GM21576 (cell line): ENCODE results near the gene QKI.

ENCODE experiments used
- ATAC-seq: cut with Tn5 transposase; IDR thresholded peaks from one replicate; pipeline ENCODE4 v1.9.1; 2021; ENCODE audit warnings: mild to moderate bottlenecking, moderate library complexity; ENCODE audit not compliant: unreplicated experiment

QKI gene

DNA sequence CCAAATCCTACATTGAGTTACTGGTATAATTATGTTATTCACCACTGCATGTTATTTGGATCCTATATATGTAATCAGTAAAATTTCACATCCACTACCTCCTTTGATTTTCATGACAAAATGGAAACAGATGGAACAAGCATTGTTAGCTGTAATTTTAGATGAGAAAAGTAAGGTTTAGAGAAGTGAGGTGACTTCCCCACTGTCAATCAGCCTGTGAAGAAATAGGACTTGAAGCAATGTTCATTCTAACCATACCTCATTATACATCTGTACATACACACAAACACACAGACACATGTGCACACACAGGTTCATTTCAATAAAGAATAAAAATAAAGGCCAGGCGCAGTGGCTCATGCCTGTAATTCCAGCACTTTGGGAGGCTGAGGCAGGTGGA lies 23.7 kb upstream of the QKI start:
- ATAC-seq = no peak

DNA sequence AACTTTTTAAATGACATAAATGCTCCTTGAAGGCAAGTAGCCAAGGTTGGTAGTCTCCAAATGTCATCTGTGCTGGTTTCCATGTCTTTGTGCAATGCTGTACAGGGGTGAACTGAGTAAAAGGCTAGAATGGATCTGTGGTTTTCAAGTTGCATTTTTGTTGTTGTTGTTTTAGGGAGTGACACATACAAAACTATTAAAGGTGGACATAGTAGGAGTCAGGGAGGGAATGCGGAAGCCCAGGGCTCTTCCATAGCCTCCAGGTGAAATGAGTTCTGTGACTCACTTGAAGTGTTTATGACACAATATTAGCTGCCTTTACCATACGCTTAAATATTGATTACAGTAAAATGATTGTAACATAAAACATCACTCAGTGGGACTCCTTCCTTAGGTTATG lies 22.5 kb upstream of the QKI start:
- no peak for ATAC-seq

DNA sequence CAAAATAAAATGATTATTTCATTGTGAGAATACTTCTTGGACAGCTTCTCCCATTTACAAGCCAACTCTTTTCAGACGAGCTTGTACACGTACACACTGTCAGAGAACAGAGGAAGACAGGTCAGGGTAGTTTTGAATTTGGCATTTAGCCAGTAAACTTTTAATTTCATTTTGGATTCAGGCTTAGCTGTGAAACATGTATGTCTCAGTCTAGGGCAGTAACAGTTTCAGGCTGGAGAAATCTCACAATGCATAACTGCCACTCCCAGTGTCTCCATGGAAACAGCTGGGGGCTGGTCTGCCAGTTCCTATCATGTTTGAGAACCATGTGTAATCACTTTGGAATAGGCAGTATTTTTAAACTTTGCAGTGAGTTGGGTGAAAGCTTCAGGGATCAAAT lies 22.0 kb upstream of the QKI start:
- no peak for ATAC-seq

DNA sequence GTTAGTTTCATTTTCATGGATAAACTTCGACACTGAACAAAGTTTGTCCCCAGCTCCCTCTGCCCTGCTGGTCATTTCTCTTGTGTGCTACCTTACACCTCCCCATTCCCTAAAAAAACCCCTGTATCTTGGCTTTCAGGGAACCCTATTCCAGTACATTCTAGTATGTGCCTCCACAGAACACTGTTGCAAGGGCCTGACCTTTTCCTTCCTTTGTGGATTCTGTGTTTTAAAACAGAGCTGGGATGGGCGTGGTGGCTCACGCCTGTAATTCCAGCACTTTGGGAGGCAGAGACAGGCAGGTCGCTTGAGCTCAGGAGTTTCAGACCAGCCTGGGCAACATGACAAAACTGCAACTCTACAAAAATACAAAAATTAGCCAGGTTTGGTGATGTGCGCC lies 20.6 kb upstream of the QKI start:
- no peak for ATAC-seq

DNA sequence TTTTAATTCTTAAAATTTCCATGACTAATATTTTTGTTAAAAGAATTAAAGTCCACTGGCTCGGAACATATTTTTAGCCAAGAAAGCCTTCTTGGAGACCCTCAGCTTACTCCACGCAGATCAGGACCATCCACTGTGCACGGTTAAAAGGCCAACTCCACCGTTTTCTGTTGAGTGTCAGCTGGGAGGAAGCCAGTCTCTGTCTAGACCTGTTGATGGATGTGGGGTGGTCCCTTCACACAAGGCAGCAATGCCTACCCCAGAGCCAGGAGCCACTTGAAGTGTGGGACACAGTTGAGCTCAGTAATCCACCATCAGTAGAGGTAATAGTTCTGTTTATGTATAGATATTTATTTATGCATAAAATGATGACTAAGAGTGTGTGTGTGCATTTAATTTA lies 19.9 kb upstream of the QKI start:
- no peak for ATAC-seq

DNA sequence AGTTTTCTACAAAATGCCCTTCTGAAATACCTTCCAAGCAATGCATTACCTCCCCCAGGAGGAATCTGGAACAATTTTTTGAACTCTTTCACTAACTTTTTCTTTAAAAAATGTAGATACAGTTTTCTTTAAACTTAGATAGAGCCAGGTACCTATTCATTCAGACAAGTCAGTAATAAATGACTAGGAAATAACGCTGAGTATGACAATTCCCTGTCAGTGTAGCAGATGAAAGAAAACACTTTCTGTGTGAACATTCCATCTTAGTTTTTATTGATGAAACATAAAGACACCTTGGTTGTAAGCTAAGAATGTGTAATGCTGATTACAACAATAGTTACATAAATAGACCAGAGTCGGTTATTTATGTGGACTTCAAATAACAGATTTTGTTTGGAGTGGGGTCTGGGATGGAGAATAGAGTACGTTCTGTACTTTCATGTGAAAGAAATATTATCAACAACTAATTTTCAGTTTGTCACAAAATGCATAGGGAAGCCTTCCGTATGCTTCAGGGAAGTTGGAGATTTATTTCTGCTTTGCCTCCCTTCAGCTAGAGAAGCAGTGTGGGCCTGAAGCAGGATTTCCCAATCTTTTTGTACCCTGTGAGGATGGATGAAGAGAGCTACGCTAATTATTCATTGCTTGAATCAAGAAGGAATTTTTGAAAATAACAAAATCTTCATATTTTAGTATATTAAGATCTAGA lies 19.2 kb upstream of the QKI start:
- no peak for ATAC-seq

DNA sequence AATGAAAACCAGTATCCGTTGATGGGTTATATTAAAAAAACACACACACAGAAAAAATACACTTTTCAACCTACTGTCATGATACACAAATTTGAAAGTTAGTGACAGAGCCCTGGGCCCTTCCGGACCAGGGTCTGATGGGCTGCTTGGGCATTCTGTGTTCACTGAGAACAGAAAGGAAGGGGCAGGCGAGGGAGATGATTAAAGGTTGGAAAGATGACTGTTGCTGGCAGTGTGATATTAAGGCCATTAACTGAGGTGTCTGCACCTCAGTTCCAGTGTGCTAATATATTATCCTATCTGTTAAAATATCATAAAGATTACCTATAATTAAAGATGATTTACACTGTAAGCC lies 18.7 kb upstream of the QKI start:
- no peak for ATAC-seq

DNA sequence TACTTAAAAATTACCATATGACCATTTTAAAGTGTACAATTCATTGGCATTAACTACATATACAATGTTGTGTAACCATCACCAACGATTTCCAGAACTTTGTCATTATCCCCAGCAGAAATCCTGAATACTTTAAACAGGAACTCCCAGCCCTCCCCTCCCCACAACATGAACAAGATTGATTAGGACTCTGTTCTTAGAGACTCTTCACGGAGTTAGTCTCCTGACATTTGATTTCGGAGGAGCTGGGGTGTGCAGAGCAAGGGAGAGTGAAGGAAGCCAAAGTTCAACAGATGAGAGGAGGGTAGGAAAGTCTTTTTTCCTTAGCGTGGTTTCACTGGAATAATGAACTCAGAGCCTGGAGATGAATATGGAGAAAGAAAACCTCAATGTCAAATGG lies 17.2 kb upstream of the QKI start:
- ATAC-seq = no peak

DNA sequence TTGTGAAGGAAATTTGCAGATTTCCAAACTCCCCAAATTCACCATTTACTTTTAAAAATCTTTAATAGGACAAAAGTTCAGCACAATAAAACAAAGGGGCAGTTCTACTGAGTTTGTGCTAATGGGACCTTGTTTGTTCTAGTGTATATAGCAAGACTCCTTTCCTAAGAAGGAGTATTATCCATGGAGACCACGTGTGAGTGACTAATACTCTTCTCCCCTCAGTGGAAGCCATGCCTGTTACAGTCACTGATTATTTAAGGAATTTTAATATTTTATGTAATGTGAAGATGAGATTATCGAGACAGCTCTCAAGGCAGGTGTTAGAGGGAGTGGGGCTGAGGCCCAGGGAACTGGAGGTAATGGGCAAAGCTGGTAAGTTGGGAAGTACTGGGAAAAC lies 16.4 kb upstream of the QKI start:
- ATAC-seq = no peak

DNA sequence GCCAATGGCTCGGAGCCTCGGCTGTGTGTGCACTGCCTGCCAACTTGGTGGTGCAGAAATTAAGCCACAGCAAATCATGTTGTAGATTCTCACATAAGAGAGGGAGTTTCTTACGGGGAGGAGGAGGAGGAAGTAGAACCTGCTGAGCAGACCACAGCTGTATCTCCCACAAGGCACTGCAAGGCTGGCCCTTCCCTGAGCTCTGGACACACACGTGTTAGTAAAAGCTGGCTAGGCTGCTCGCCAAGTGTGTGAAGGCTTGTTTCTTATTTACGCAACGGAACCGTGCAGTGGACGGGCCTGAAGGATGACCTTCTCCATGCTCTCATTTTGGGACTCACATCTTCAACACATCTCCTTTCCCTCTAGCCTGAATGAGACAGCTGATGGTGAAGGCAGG lies 15.7 kb upstream of the QKI start:
- ATAC-seq = peak; percentile 63

DNA sequence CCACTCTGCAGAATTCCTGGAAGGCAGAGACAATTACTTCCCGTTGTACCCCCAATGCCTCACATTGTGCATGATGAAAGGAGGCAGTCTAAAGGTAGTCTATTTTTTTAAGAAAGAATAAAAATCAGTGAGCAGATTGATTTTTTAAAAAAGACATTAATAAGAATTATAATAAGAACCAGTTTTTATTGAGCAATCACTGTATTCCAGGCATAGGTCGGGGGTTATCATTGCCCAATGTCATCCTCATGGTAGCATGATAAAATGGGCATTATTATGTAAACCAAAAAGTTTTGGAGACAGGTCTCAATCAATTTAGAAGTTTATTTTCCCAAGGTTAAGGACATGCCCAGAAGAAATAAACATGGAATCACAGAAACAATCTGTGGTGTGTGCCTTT lies 14.0 kb upstream of the QKI start:
- no peak for ATAC-seq

DNA sequence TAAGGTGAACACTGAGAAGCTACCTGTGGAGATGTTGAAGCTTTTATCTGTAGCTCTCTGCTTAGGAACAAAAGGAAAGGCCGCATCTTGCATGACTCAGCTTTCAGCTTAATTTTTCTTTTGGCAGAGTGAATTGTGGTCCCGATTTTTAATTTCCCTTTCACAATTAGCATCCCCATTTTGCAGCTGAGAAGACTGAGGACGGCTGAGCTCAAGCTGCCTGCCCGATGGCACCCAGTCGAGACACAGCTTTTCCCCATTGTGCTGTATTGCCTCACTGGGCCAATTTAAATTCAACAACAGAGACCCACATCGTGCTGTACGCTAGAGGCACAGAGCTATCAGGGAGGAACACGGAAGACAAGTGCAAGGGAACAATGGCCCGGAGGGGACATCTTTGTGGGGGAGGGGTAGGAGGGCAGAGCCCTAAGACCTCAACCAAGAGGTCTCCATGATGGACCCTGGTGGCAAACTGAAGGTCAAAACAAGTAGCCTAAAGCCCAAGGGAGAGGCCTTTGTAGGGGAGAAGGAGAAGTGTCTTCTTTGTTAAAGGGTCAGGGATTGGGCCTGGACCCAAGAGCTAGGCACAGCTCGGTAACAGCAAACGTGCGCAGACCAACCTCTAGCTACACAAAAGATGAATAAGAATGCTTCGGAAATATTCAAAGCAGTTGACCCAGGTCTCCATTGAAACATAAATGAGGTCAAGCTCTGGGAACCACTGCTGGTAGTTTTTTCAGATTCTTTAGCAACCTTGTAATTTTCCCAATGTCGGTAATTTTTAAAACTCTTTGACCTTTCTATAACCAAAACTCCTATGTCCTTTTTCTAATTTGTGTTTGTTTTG lies 13.3 kb upstream of the QKI start:
- ATAC-seq = no peak

DNA sequence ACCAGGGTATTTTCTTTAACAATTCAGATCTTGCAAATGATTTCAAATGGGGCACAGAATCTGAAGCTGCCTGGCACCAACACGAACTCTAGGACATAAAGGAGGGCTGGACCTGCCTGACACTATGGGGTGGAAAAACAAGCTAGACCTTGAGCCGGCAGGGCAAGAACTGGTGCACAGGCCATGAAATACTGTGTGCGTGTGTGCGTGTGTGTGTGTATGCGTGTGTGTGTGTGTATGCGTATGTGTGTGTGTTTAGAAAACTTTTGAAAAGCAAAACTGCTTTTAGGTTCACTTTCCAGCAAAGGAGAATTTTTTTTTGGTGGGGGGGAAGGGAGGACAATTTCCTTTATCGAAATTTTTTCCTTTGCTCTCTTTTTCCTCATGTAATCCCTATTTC lies 11.9 kb upstream of the QKI start:
- ATAC-seq = no peak

DNA sequence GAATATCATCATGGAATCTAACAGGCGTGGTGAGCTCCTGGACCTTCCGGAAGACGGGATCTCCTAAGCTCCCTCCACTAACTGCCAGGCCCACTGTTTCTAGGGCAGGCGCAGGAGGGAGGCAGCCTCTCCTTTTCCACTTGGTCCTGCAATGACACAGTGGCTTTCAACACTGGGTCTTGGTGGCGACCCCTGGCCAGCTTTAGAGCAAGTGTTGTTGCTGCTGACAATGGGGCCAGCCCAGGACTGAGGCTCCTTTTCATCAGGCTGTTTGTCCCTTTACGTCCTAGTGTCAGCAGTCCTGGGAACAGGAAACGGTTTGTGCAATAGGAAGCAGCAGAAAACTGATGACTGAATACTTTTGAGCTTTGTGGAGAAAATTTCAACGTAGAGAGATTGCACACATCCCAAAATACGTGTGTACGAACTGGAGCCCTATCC lies 9.7 kb upstream of the QKI start:
- ATAC-seq = no peak

DNA sequence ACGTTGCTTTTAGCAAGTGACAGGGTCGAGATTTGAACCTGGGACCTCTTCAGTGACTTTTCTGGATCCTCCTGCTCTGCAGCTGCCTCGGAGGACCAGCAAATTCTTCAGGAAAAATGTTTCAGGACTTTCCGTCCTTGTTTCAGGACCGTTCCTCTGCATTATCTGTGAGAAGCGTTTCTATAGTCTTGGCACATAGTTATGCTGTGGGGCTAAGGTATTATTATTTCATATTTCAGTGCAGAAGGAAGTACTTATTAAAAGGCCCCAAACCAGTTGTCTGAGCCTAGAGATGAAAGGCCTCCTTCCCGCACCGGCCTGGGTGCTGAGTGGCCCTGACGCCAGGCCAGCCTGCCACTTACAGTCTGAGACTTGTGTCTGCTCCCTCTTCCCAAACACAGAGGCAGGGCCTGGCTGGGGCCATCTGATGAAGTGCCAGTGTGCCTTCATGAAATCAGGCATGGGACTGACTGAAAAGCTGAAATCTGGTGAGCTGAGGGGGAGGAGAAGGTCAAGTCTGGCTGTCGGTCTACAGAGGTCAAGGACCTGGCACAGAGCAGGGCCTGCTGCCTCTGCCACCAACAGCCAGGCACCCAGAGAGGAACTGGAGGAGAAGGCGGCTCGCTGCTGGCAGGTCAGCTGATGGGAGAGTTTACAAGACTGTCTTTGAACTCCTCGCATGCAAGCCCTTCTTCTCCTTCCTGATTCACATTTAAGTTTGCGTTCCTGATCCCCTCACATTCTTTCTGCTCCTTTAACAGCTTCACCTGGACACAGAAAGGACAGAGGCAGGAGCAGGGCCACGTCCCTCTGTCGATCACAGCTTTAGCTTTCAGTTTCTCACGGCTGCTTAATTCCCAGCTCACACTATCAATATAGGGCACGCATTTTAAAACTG lies 8.9 kb upstream of the QKI start:
- ATAC-seq = peak; percentile 85

DNA sequence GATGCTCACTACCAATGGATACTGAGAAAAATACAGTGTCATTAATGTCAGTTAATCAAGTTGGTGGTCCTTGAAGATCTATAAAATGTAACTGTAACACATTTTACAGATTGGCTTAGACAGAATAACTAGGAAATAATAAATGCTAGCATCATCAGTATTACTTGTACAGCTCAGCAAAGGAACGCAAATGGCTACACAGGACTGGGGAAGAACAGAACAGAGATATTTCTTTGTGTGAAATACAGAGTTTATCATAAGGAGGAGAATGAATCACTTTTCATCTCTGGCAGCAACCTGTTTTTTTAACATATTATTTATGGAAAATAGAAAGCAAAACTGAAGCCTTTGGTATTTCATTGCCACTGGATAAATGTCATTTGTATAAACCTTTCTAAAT lies 8.2 kb upstream of the QKI start:
- ATAC-seq = peak; percentile 13

DNA sequence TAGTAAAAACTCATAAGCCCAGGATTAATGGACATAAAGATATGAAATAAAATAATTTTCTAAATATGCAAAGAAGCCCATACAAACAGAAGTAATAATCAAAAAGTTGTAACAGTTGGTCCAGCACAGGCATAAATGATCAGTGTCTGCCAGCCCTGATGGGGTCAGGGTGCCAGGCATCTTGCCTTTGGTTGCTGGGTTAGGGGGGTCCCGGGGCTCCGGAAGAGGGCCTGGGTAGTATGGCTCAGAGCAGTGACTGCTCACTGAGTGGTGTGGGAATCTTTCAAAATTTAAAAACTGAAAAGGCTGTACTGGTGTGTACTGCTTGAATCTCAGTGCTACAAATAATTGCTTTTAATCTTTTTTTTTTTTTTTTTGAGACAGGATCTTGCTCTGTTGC lies 7.7 kb upstream of the QKI start:
- ATAC-seq = no peak

DNA sequence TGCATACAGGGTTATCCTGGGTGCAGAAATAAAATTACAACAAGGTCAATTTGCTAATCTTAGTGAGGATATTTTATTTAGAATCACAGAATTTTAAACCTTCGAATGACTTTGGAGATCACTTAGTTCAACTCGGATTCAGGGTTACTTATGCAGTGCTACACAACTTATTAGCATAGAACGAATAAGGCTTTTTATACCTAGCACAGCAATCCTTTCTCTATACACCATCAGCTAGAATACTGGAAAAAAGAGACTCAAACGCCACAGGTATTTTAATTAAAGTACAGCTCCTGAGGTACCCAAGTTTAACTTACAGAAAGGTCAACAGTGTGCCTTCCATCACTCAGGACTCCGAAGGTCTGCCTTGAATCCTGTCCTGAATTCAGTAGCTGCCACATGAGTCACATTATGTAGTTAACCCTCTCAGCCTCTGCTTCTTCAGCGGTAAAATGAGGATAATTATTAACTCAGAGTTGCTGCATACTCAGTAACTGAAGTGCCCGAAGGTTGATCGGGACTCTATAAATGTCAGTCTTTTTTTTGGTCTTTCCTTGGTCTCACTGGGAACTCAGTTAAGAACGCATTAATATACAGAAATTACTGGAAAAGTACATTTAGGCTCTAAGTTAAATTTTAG lies 6.0 kb upstream of the QKI start:
- ATAC-seq = no peak

DNA sequence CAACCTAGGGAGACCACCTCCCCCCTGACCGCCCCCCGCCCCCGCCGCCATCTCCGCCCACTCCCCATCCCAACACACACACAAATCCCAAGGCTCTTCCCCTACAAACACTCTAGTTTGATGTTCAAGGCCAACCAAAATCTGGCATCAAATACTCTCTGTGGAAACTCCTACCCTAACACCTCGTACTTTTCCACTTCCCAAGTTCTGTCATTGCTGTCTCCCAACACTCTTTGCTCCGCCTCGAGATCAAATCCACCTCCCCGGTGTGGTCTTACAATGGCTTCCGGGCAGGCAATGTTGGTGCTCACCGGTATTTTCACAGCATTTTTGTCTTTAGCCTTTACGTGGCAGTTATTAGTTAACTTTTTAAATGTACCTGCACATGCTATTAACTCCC lies 4.8 kb upstream of the QKI start:
- no peak for ATAC-seq

DNA sequence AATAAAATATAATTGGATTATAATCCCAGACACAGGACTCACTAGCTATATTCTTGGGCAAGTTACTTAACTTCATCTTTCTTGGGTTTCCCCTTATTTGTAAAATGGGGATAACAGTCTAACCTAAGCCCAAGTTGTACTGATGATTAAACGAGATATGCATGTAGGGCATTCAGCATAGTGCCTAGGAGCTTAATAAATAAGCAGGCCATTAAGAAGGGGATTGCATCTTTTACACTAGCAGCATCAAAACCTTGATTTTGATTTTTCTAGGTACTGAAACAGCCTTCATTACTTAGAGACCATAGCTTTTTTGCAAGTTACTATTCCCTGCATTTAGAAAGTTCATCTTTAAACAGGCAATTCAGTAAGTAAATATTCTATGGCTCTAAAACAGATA lies 2.2 kb upstream of the QKI start:
- ATAC-seq = no peak

DNA sequence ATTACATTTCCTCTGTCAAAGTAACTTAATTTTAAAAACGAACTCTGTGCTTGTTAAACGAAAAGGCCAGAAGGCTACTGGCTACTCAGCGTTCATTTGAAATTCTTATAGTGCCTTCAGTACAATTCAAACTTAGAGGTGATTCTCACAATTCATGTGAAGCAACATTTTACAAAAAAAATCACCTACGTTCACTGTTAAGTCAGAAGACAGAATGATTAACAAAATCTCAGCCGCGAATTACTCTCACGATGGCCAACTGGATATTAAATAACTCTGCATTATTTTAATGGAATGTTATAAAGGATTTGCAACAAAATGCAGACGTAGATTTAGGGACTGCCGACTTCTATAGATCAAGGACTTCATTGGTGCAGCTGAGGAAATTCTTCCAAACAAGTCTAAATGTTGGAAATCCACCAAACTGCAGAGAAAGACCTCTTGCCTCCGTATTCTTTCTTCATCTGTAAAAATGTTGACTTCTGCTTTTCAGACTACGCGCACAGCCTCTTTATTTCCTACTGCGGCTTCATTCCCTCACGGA lies 1.6 kb upstream of the QKI start:
- ATAC-seq = no peak
